OCI-LY7 (cell line): ENCODE results near the gene DYNLT2B. TPM values are rescaled to one million over a fixed set of nuclear protein-coding genes. Genes with fewer than 3 reads are reported as not detected.

Experiments used
- BruUV-seq: library from RNA; stranded (reverse); fragments of 400-500 nt; replicated peaks from 2 replicates; lab custom pipeline; 2021; lab: Mats Ljungman, UMichigan
- CTCF ChIA-PET: fragments of 300-600 bp; sonication (Branson Sonifier 250); formaldehyde crosslinking; loops from one replicate; lab custom pipeline; 2022; ENCODE audit warnings: antibody characterized with exemption; ENCODE audit not compliant: unreplicated experiment; lab: Charles Lee
- POLR2A ChIA-PET: fragments of 300-600 bp; sonication (Branson Sonifier 250); formaldehyde crosslinking; loops from one replicate; lab custom pipeline; 2022; ENCODE audit warnings: antibody characterized with exemption; lab: Charles Lee
- DNase-seq: peaks from one replicate; pipeline ENCODE4 v3.0.0-alpha.2; 2015; ENCODE audit warnings: low spot score
- H2AFZ ChIP-seq: fragments of 200-600 bp; sonication (generic), shearing (Covaris generic); 2 replicates; pipeline ENCODE4 v1.6.1; 2014; ENCODE audit warnings: mild to moderate bottlenecking, antibody characterized with exemption, low read length, moderate library complexity
- H3K27ac ChIP-seq: fragments of 200-600 bp; sonication (generic); 2 replicates; pipeline ENCODE4 v1.5.1; 2014; ENCODE audit warnings: mixed run types, low read depth, mild to moderate bottlenecking, moderate library complexity, low read length, inconsistent platforms; ENCODE audit not compliant: poor library complexity, severe bottlenecking
- H3K36me3 ChIP-seq: fragments of 200-600 bp; sonication (generic); 2 replicates; pipeline ENCODE4 v1.6.1; 2014; ENCODE audit warnings: mild to moderate bottlenecking, antibody characterized with exemption, low read length, moderate library complexity, mixed read lengths; ENCODE audit not compliant: insufficient read depth
- H3K4me1 ChIP-seq: fragments of 200-600 bp; sonication (generic); 2 replicates; pipeline ENCODE4 v1.5.1; 2014; ENCODE audit warnings: mild to moderate bottlenecking, low read length; ENCODE audit not compliant: insufficient read depth, poor library complexity, severe bottlenecking
- H3K4me2 ChIP-seq: fragments of 200-600 bp; sonication (generic); 2 replicates; pipeline ENCODE4 v1.6.1; 2014; ENCODE audit warnings: mild to moderate bottlenecking, low read length
- H3K4me3 ChIP-seq: fragments of 200-600 bp; sonication (generic); 2 replicates; pipeline ENCODE4 v1.5.1; 2014; ENCODE audit warnings: mild to moderate bottlenecking, low read depth, low read length; ENCODE audit not compliant: poor library complexity, severe bottlenecking
- H3K79me2 ChIP-seq: fragments of 200-600 bp; sonication (generic); 2 replicates; pipeline ENCODE4 v1.6.1; 2016; ENCODE audit warnings: low read depth, mild to moderate bottlenecking, low read length, moderate library complexity, mixed read lengths; ENCODE audit not compliant: insufficient read depth
- H3K9me2 ChIP-seq: fragments of 200-600 bp; sonication (generic); 2 replicates; pipeline ENCODE4 v1.6.1; 2016; ENCODE audit warnings: mild to moderate bottlenecking, low read length, mixed read lengths; ENCODE audit not compliant: insufficient read depth
- H3K9me3 ChIP-seq: fragments of 200-600 bp; sonication (generic); 2 replicates; pipeline ENCODE4 v1.6.1; 2014; ENCODE audit warnings: mild to moderate bottlenecking, mixed run types, low read length, mixed read lengths
- H4K20me1 ChIP-seq: fragments of 200-600 bp; sonication (generic); 2 replicates; pipeline ENCODE4 v1.6.1; 2014; ENCODE audit warnings: mild to moderate bottlenecking, antibody characterized with exemption, low read length, moderate library complexity, mixed read lengths; ENCODE audit not compliant: insufficient read depth
- CTCF ChIP-seq: fragments of 200-600 bp; sonication (generic); conservative IDR thresholded peaks from 2 replicates; pipeline ENCODE4 v1.5.1; 2014; ENCODE audit warnings: mild to moderate bottlenecking, antibody characterized with exemption, low read length, moderate library complexity, mixed read lengths
- EZH2phosphoT487 ChIP-seq: fragments of 200-600 bp; sonication (generic); IDR thresholded peaks from 2 replicates; pipeline ENCODE4 v1.6.1; 2018; ENCODE audit warnings: low read depth, borderline replicate concordance, mild to moderate bottlenecking, mixed run types, antibody characterized with exemption, low read length, moderate library complexity, mixed read lengths
- intact Hi-C: fragments of 100-400 bp; cut with micrococcal nuclease; formaldehyde crosslinking; loops from one replicate; pipeline ENCODE4 v1.10.0; 2022; ENCODE audit not compliant: unreplicated experiment
- total RNA-seq, 2 experiments: library from RNA; depleted of rRNA in 1 of 2; stranded (reverse); fragments of >200 nt in 1 of 2; shearing (Covaris generic) in 1 of 2; gene quantifications; 2 replicates each; pipeline ENCODE4 v1.2.3, GENCODE V29; 2014 to 2022

The DYNLT2B gene
- total RNA-seq, 2 experiments from 2014 or later, result 17.9 to 21.5 TPM

GRCh38 chr3:196287440-196288140 lies 30.4 kb downstream of the DYNLT2B start, which contains the start of gene PCYT1A:
Gene PCYT1A, minus strand, starts transcription at chr3:196287726. Its CDS starts 17,195 bp downstream, at chr3:196270531.
- H3K79me2 ChIP-seq, result peaks cover 11% of the 10 kb centered on the region; the same call in 1 of the 2 replicates
- no peaks in the 10 kb centered on the region for H3K36me3 ChIP-seq
- peak within 1 kb of the TSS; percentile 89 for H3K4me3 ChIP-seq
- H4K20me1 ChIP-seq, result no peaks in the 10 kb centered on the region
- H3K4me2 ChIP-seq, result peak within 1 kb of the TSS; percentile 100
- BruUV-seq, result no TSS peak
- no peaks in the 10 kb centered on the region for H3K9me2 ChIP-seq
- DNase-seq, result peak; percentile 86
- H3K4me1 ChIP-seq, result peaks cover 26% of the 10 kb centered on the region
- H2AFZ ChIP-seq, result peak within 1 kb of the TSS; percentile 97
- peak within 1 kb of the TSS; percentile 23 for H3K27ac ChIP-seq
- POLR2A ChIA-PET, result no interaction called here
- intact Hi-C loops, result no loop called here
- CTCF ChIA-PET, result no interaction called here
- TF ChIP-seq CTCF (no peak), EZH2phosphoT487 (no peak)
- H3K9me3 ChIP-seq, result no peaks in the 10 kb centered on the region

- CTCF ChIA-PET, result no interaction called here
- H3K4me2 ChIP-seq, result peak overlapping the region; percentile 100
- H3K36me3 ChIP-seq, result no peaks in the 10 kb centered on the region
- POLR2A ChIA-PET, result no interaction called here
- H3K4me1 ChIP-seq, result peaks cover 21% of the 10 kb centered on the region
- peak; percentile 12 for DNase-seq
- H4K20me1 ChIP-seq, result no peaks in the 10 kb centered on the region; the same call in 1 of the 2 replicates
- peak overlapping the region; percentile 97 for H2AFZ ChIP-seq
- no peak overlapping the region for H3K27ac ChIP-seq
- no peaks in the 10 kb centered on the region for H3K9me2 ChIP-seq
- intact Hi-C loops, result no loop called here
- H3K9me3 ChIP-seq, result no peaks in the 10 kb centered on the region
- TF ChIP-seq EZH2phosphoT487, result no peak
- TF ChIP-seq CTCF, result no peak
- H3K4me3 ChIP-seq, result peak overlapping the region; percentile 89
- peaks cover 11% of the 10 kb centered on the region; the same call in 1 of the 2 replicates for H3K79me2 ChIP-seq
- BruUV-seq, result no TSS peak
Measured at GRCh38 chr3:196287090-196287439, 31.0 kb downstream of the DYNLT2B start.

GRCh38 chr3:196284396-196284795 lies 33.6 kb downstream of the DYNLT2B start:
- no TSS peak for BruUV-seq
- H4K20me1 ChIP-seq, result no peaks in the 10 kb centered on the region; the same call in 1 of the 2 replicates
- ChIA-PET POLR2A (interaction anchor here (1.0 kb wide), 1 partner anchor 32 kb away, joined by 3 read pairs; no protein-coding TSS in a partner anchor), CTCF (no interaction called here)
- no peaks in the 10 kb centered on the region for H3K9me3 ChIP-seq
- H3K79me2 ChIP-seq, result peaks cover 11% of the 10 kb centered on the region; the same call in 1 of the 2 replicates
- no peaks in the 10 kb centered on the region for H3K36me3 ChIP-seq
- no peaks in the 10 kb centered on the region for H3K9me2 ChIP-seq
- no peak overlapping the region for H3K4me3 ChIP-seq
- intact Hi-C loops, result no loop called here
- no peak overlapping the region for H3K27ac ChIP-seq
- no peak for DNase-seq
- no peak for TF ChIP-seq EZH2phosphoT487
- no peak for TF ChIP-seq CTCF
- peaks cover 14% of the 10 kb centered on the region for H3K4me1 ChIP-seq
- no peak overlapping the region for H3K4me2 ChIP-seq
- no peak overlapping the region for H2AFZ ChIP-seq
